ENCODE data around the gene CDH6.

CDH6 gene

GRCh38 chr5:31378136-31378535 lies 184.7 kb downstream of the CDH6 start:
- Mint-ChIP-seq H3K4me1 (ENCODE audit: low read depth) (no peaks in the 10 kb centered on the region), H3K27ac (no peak overlapping the region), H3K36me3 (ENCODE audit: low read depth) (no peaks in the 10 kb centered on the region), H3K9me3 (no peaks in the 10 kb centered on the region), H3K27me3 (peaks cover 10% of the 10 kb centered on the region), H3K4me3 (no peak overlapping the region)
- DNase-seq, result no peak
